ENCODE data around the gene UBA3.

Gene UBA3

DNA sequence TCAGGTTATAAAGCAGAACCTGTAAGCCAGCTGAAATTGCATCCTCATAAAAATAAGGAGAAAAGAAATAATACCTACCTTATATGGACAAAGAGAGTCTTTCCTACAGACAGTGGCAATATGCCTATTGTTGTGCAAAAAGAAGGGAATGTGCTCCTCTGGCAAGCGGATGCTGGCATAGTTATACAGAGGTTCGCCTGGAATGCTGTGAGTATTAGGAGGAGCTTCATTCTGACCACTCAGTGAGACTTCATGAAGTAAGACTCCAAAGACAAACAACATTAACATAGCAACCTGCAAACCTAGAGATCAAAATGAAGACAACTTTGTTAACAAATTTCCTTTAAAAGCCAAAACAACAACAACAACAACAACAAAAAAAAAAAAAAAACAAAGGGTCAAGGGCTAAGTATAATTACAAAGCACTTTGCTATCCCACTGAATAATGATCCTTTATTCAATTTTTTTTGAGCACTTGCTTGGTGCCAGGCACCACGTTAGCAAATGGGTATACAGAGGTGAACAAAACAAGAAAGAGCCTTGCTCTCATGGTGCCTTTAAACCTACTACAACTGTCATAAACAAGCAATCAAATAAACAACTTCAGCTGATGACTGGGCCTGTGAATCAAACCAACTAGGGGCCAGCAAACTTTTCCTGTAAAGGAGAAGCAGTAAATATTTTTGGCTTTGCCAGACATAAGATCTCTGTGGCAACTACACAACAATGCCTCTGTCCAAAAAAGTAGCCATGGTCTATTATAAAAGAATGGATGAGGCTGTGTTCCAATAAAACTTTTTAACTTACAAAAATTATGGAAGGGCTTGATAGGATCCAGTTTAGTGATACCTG, 70.4 kb downstream of the UBA3 start:
- no peak for DNase-seq

DNA sequence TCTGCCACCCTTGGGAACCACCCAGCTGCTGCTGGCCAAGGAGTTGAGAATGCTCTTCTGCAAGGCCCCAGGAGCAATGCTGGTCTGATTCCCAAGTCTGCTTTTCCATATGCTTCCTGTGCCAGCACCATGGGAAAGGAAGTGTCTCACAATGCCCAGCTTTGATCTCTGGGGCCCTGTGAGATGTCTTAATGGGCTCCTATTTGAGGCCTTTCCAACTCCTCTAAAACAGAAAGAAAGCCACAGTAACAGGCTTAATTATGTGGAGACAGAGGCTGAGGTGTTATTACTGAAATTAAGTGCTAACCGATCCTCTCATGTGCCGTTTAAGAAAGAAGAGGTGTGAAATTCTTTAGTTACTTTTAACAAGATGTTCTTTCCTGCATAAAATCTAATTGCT, 71.2 kb downstream of the UBA3 start:
- DNase-seq, result no peak

DNA sequence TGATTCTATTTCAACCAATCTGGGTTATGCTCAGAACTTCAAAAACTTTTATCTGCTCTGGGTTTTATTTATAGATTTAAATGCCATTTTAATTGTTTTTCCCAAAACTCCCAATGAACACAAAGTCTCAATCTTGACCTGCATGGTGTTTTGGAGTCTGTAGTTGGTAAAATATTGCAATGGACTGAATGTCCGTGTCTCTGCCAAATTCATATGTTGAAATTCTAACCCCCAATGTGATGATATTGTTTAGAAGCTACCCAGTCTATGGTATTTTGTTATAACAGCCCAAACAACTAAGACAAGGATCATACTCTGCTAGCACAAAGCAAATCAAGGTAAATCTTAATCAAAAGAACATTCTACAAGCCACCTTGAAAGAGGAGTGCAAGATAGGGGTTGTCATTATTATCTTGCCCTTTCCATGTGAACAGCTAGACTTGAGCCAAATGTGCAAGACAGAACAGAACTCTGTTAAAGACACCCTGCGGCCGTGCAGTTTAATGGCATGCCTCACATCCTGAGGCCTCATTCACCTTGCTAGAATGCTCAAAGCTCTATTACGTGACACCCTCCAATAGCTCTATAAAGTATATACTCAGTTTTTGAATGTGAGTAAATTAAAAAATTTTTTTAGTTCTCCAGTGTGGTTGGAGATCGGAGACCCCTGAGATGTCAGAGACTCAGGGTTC, 74.2 kb downstream of the UBA3 start:
- no peak for DNase-seq

DNA sequence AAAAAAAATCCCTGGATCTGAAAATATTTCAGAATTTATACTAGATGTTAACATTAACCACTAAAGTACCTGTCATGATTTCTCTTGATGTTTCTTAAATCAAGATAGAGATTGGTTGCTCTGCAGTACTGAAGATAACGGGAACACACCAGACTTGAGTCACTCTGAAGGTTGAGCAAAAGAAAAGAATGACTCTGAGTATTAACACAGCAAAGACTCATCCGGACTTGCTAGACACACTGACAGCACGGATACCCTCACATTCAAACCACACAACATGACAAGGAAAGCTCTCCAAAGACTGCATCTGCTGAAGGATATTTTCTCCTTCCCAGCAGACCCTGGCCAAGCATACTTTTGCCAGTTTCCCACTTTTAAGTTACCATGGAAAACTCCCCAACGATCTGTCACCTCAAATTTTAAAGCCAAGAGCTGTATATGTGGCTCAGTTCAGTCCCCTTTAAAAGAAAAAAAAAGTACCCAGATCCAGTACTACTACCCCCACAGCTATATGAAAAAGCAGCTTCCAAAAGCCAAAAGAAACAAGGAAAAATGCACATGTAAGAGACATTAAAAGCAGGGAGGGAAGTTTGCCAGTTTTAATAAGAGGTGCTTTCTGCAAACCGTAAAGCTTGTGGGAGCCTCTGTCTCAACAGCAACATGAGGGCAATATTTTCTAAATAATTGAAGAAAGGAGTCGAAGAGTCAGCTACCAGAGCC, 74.9 kb downstream of the UBA3 start:
- DNase-seq, result no peak
